Activated CD8-positive, alpha-beta T cell treated with anti-CD3 and anti-CD28 coated beads for 36 hours (primary cell): ENCODE measurements around the gene P4HB. TPM values are rescaled to one million over a fixed set of nuclear protein-coding genes. Genes with fewer than 3 reads are reported as not detected.

ENCODE experiments used
- ATAC-seq: fragments of 200-7000 bp; cut with Tn5 transposase; one replicate; pipeline ENCODE4 v1.10.0; 2021; ENCODE audit warnings: mild to moderate bottlenecking, moderate library complexity
- CTCF ChIA-PET: fragments of 350-600 bp; sonication (Branson Sonifier 250); formaldehyde crosslinking; loops from one replicate; lab custom pipeline; 2021; ENCODE audit warnings: antibody characterized with exemption; lab: Charles Lee
- POLR2A ChIA-PET: fragments of 350-600 bp; sonication (Branson Sonifier 250); formaldehyde crosslinking; loops from one replicate; lab custom pipeline; 2021; ENCODE audit warnings: antibody characterized with exemption; lab: Charles Lee
- DNase-seq: peaks from one replicate; pipeline ENCODE4 v3.0.0-alpha.2; 2020
- H3K27ac Mint-ChIP-seq: one replicate; pipeline ENCODE4 v1.8.0; 2021; ENCODE audit warnings: mild to moderate bottlenecking, mixed read lengths
- H3K27me3 Mint-ChIP-seq: one replicate; pipeline ENCODE4 v1.8.0; 2021; ENCODE audit warnings: mixed read lengths
- H3K36me3 Mint-ChIP-seq: one replicate; pipeline ENCODE4 v1.8.0; 2021; ENCODE audit warnings: low read depth, mixed read lengths
- H3K4me1 Mint-ChIP-seq: one replicate; pipeline ENCODE4 v1.8.0; 2021; ENCODE audit warnings: low read depth, mixed read lengths
- H3K4me3 Mint-ChIP-seq: one replicate; pipeline ENCODE4 v1.8.0; 2021; ENCODE audit warnings: mild to moderate bottlenecking, moderate library complexity, mixed read lengths
- H3K9me3 Mint-ChIP-seq: one replicate; pipeline ENCODE4 v1.8.0; 2021; ENCODE audit warnings: mixed read lengths
- CTCF ChIP-seq: fragments of 200-600 bp; IDR thresholded peaks from one replicate; pipeline ENCODE4 v1.8.0; 2022; ENCODE audit warnings: antibody characterized with exemption, mild to moderate bottlenecking
- intact Hi-C: fragments of 100-400 bp; cut with micrococcal nuclease; formaldehyde crosslinking; loops from one replicate; pipeline ENCODE4 v1.10.0; 2022
- total RNA-seq, 2 experiments: library from RNA; stranded (reverse); gene quantifications; one replicate each; pipeline ENCODE4 v1.2.3, GENCODE V29; 2021

Gene P4HB
- total RNA-seq, 2 experiments from 2014 or later = 408 to 434 TPM

GRCh38 chr17:81906476-81907218, 46.3 kb upstream of the P4HB start:
- ChIA-PET CTCF (interaction anchor here (1.5 kb wide), 1 partner anchor 7 kb away, joined by 4 read pairs; no protein-coding TSS in a partner anchor), POLR2A (no interaction called here)
- Mint-ChIP-seq H3K27me3 (no peaks in the 10 kb centered on the region), H3K4me3 (no peak overlapping the region), H3K27ac (no peak overlapping the region), H3K4me1 (peaks cover 6% of the 10 kb centered on the region), H3K9me3 (no peaks in the 10 kb centered on the region), H3K36me3 (no peaks in the 10 kb centered on the region)
- peak; percentile 8 for TF ChIP-seq CTCF
- DNase-seq (no peak), ATAC-seq (no peak)
- intact Hi-C loops = no loop called here

DNA sequence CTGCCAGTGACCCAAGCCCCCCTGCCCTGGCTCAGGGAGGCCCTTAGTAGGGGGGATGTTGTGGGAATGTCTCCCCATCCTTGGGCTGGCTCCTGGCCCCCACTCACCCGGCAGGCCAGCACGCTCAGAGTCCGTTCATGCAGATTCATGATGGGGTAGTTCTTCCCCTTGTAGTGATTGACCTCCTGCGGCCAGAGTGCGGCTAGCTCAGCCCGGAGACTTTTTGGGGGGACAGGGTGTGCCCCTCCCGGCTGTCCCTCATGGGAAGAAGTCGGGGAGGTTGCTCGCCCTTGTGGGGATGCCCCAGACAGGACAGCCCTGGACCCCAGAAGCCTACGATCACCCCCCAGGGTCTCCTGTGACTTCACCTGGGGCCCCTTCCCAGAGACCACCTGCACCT, 45.7 kb upstream of the P4HB start:
- no peak for TF ChIP-seq CTCF
- POLR2A ChIA-PET = interaction anchor here (0.6 to 0.8 kb wide), 2 partner anchors 10 to 20 kb away, joined by 4 read pairs; no protein-coding TSS in a partner anchor
- CTCF ChIA-PET = interaction anchor here (1.5 kb wide), 1 partner anchor 8 kb away, joined by 4 read pairs; no protein-coding TSS in a partner anchor
- peaks cover 3% of the 10 kb centered on the region for H3K27me3 Mint-ChIP-seq
- DNase-seq (no peak), ATAC-seq (no peak)
- no peaks in the 10 kb centered on the region for H3K36me3 Mint-ChIP-seq
- peaks cover 3% of the 10 kb centered on the region for H3K4me1 Mint-ChIP-seq
- no peaks in the 10 kb centered on the region for H3K9me3 Mint-ChIP-seq
- intact Hi-C loops = no loop called here
- H3K27ac Mint-ChIP-seq = no peak overlapping the region
- H3K4me3 Mint-ChIP-seq = no peak overlapping the region

DNA sequence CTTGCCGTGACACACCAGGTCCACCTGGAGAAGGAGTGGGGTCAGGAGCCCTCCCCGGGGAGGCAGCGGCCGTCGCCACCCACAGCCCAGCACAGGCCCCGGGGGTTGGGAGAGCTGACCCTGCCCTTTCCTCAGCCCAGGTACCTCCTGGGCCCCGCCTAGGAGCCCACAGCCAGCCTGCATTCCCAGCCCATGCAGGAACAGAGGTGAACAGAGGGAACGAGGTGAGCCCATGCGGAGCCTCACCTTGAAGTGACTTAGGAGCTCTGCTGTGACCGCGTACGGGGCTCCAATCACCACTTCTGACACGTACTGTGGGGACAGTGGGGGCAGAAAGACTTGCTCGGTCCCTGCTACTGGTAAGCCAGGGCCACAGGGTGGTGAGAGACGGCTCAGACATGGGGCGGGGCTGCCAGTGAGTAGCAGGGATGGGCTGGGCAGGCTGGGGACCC, 45.1 kb upstream of the P4HB start:
- ChIA-PET CTCF (interaction anchor here (1.5 kb wide), 1 partner anchor 9 kb away, joined by 4 read pairs; no protein-coding TSS in a partner anchor), POLR2A (interaction anchor here (0.6 to 0.8 kb wide), 2 partner anchors 9 to 19 kb away, joined by 4 read pairs; no protein-coding TSS in a partner anchor)
- Mint-ChIP-seq H3K27ac (no peak overlapping the region), H3K4me1 (peaks cover 5% of the 10 kb centered on the region), H3K27me3 (peaks cover 6% of the 10 kb centered on the region), H3K36me3 (no peaks in the 10 kb centered on the region), H3K4me3 (no peak overlapping the region), H3K9me3 (no peaks in the 10 kb centered on the region)
- ATAC-seq (no peak), DNase-seq (no peak)
- TF ChIP-seq CTCF = no peak
- intact Hi-C loops = no loop called here

GRCh38 chr17:81904600-81905423, 44.5 kb upstream of the P4HB start:
- H3K9me3 Mint-ChIP-seq = no peaks in the 10 kb centered on the region
- no peak for ATAC-seq
- peaks cover 5% of the 10 kb centered on the region for H3K36me3 Mint-ChIP-seq
- peaks cover 6% of the 10 kb centered on the region for H3K27me3 Mint-ChIP-seq
- intact Hi-C loops = no loop called here
- H3K4me1 Mint-ChIP-seq = peaks cover 2% of the 10 kb centered on the region
- no peak overlapping the region for H3K4me3 Mint-ChIP-seq
- ChIA-PET CTCF (interaction anchor here (1.5 kb wide), 1 partner anchor 9 kb away, joined by 4 read pairs; no protein-coding TSS in a partner anchor), POLR2A (no interaction called here)
- no peak for TF ChIP-seq CTCF
- DNase-seq = no peak
- H3K27ac Mint-ChIP-seq = no peak overlapping the region
